Stimulated activated CD4-positive, alpha-beta T cell treated with anti-CD3 and anti-CD28 coated beads, Interleukin-2, amount 100 ng/mL, for 4 hours (primary cell): ENCODE results near the gene VMAC.

Experiments used
- DNase-seq: peaks from one replicate; pipeline ENCODE4 v3.0.0-alpha.2; 2020; ENCODE audit warnings: low read depth

VMAC gene

GRCh38 chr19:5953030-5953589 lies 48.4 kb downstream of the VMAC start:
- no peak for DNase-seq

GRCh38 chr19:5953680-5954213 lies 49.1 kb downstream of the VMAC start:
- DNase-seq, result peak; percentile 16

DNA sequence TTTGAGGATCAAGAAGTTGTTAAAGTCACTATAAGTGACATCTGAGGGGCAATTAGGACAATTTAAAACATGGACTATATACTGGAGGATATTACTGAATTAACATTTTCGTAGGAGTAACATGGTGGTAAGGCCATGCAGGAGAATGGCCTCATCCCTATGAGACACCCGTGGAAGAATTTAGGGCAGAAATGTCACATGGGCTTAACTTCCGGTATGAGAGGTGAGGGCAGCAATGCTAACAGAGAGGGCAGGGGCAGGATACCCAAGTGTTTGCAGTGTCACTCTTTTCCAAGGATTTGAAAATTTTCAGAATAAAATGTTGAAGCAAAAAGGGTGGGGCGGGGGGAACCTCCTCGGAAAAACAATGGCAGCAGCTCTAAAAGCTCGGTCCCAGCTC lies 49.6 kb downstream of the VMAC start:
- DNase-seq, result no peak

DNA sequence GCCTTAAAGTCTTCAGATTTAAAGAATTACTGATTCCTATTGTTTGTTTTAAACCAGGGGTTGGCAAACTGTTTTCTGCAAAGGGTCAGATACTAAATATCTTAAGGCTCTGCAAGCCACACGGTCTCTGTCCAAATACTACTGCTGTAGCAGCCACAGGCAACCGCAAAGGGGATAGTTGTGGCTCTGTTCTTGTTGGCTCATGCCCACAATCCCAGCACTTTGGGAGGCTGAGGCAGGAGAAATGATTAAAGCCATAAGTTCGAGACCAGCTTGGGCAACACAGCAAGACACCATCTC lies 50.9 kb downstream of the VMAC start:
- no peak for DNase-seq

DNA sequence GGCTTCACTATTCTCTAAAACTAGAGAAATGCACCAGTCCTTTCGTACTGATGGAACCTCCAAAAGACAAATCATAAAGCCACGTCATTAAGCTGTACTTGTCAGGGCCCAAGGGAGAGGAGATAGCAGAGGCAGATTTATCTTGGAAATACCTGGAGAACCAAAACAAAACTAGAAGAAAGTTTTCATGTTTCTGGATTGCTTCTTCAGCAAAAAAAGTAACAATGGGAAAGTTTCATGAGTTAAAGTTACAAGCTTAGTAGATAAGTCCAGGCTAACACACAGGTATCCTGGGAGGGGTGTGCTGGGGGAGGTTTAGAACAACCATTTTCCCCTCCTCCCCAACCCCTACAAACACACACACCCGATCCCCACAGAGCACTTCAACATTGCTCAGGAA lies 51.7 kb downstream of the VMAC start:
- no peak for DNase-seq

GRCh38 chr19:5956728-5957127 lies 52.1 kb downstream of the VMAC start:
- no peak for DNase-seq

GRCh38 chr19:5957170-5957569 lies 52.5 kb downstream of the VMAC start:
- DNase-seq, result no peak

DNA sequence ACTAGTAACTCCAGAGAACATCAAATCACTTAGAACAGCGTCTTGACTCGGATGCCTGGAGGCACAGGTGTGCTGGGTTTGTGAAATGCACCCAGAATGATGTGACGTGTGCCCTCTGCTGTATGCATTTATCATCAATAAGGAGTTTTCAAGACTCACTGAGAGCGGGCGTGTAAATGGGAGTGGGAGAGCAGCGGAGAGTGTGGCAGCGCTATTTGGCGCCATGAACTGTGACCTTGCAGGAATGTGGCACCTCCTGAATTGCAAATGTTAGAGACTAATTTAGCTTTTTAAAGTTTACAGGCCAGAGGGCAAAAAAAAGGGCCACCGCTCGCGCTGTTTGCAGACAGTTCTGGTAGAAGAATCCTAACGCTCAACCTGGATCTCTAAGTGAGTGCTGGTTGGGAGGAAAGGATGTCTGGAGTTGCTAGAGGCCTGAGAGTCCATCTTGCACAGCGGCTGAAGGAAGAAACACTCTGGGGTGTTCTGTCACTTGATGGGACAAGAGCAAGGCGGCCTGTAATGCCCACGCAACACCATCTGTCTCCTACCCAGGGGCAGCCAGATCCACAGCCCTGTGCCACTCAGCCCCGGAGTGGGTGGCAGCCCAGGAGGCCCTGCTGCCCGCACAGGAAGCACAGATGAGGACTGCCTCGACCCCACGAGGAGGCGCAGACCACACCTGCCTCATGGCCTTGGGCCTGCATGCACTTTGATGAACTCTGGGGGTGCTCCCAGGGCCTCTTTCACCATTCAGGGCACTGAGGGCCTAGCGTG lies 53.6 kb downstream of the VMAC start:
- no peak for DNase-seq

DNA sequence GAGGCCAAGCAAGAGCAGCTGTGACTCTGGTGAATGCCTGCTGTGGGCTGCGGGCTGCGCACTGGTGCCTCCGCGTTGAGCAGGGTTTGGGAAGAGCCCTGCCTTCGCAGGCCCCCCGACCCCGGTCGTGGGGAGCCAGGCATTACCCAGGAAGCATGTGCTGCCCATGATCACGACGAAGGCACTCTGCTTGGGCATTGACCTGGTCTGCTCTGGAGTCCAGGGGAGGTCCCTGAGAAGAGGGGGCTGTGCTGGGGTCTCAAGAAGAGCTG lies 54.1 kb downstream of the VMAC start:
- no peak for DNase-seq

DNA sequence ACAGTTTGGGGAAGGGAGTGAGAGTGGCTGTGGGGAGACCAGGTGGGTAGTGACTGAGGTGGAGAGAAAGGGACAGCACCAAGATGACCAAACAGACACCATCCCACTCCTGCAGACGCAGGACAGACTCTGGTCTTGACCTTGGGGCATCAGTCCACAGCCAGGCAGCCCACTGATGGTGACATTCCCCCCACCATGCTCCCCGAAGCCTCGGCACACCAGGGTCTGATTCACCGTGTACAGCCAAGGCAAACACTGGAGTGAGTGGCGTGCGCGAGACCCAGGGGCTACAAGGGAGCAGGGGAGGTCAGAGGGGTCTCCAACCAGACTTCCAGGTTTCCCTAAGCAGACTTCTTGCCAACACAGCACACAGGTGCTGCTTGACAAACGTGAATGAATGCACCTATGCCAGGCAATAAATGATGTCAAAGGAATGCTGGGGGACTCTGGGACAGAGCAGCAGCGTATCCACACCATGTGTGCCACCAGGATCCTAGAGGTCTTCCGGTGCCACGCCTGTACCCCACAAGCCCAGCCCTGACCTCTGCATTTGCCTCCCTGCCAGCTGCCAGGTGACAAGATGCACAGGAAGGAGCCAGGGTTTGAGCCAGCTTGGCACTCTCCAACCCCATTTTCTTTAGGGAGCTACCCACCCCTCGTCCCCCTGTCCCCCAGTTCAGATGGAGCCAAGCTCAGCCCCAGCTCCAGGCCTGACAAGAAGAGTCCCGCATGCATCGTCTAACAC lies 54.8 kb downstream of the VMAC start:
- DNase-seq, result no peak
